Caco-2 (cell line): ENCODE measurements around the gene DLG2. TPM values are rescaled to one million over a fixed set of nuclear protein-coding genes. Genes with fewer than 3 reads are reported as not detected.

Experiments
- BruUV-seq: library from RNA; stranded (reverse); fragments of 400-500 nt; replicated peaks from 2 replicates; lab custom pipeline; 2021; lab: Mats Ljungman, UMichigan
- CTCF ChIA-PET: fragments of 300-600 bp; sonication (Branson Sonifier 250); formaldehyde crosslinking; loops from one replicate; lab custom pipeline; 2022; ENCODE audit warnings: antibody characterized with exemption; lab: Charles Lee
- POLR2A ChIA-PET: fragments of 300-600 bp; sonication (Branson Sonifier 250); formaldehyde crosslinking; loops from one replicate; lab custom pipeline; 2022; ENCODE audit warnings: antibody characterized with exemption; lab: Charles Lee
- DNase-seq, 2 experiments: peaks; one replicate each; pipeline versions ENCODE4 v3.0.0 to v3.0.0-alpha.2; 2020 to 2022
- H3K27me3 ChIP-seq: replicated peaks from 2 replicates; pipeline ENCODE4 v1.6.0; 2011; ENCODE audit warnings: low read length; ENCODE audit not compliant: control insufficient read depth, insufficient read depth
- H3K36me3 ChIP-seq: 2 replicates; pipeline ENCODE4 v1.5.1; 2011; ENCODE audit warnings: low read length; ENCODE audit not compliant: control insufficient read depth, insufficient read depth
- H3K4me1 ChIP-seq: fragments of 250-450 bp; sonication (Bioruptor Pico); 2 replicates; pipeline ENCODE4 v1.5.1; 2020; ENCODE audit warnings: mild to moderate bottlenecking
- H3K4me3 ChIP-seq: 2 replicates; pipeline ENCODE4 v1.5.1; 2011; ENCODE audit warnings: low read depth, mild to moderate bottlenecking, control low read depth, low read length
- H3K9me3 ChIP-seq: fragments of 250-450 bp; sonication (Bioruptor Pico); 2 replicates; pipeline ENCODE4 v1.5.1; 2020; ENCODE audit warnings: mild to moderate bottlenecking, moderate library complexity
- H3K27ac Mint-ChIP-seq: one replicate; pipeline ENCODE4 v1.8.0; 2022; ENCODE audit warnings: mixed read lengths; ENCODE audit not compliant: unreplicated experiment
- H3K27me3 Mint-ChIP-seq: one replicate; pipeline ENCODE4 v1.8.0; 2022; ENCODE audit warnings: mixed read lengths; ENCODE audit not compliant: insufficient read depth, unreplicated experiment
- H3K36me3 Mint-ChIP-seq: one replicate; pipeline ENCODE4 v1.8.0; 2022; ENCODE audit warnings: mild to moderate bottlenecking, mixed read lengths; ENCODE audit not compliant: insufficient read depth, unreplicated experiment
- H3K4me1 Mint-ChIP-seq: one replicate; pipeline ENCODE4 v1.8.0; 2022; ENCODE audit warnings: low read depth, mixed read lengths; ENCODE audit not compliant: unreplicated experiment
- H3K4me3 Mint-ChIP-seq: one replicate; pipeline ENCODE4 v1.8.0; 2022; ENCODE audit warnings: mild to moderate bottlenecking, moderate library complexity, mixed read lengths; ENCODE audit not compliant: unreplicated experiment
- H3K9me3 Mint-ChIP-seq: one replicate; pipeline ENCODE4 v1.8.0; 2022; ENCODE audit warnings: mixed read lengths; ENCODE audit not compliant: unreplicated experiment
- CTCF ChIP-seq, 2 experiments: fragments of 200-600 bp in 1 of 2; IDR thresholded peaks; 1 replicate in 1 of 2; 2 replicates in 1 of 2; pipeline versions ENCODE4 v1.5.1 to v1.8.0; 2011 to 2022; ENCODE audit warnings: antibody characterized with exemption in 1 of 2, control low read depth in 1 of 2, inconsistent platforms in 1 of 2, low read depth in 1 of 2, low read length in 1 of 2, mild to moderate bottlenecking in 1 of 2, moderate library complexity in 1 of 2; ENCODE audit not compliant: insufficient read depth in 1 of 2, severe bottlenecking in 1 of 2, unreplicated experiment in 1 of 2
- intact Hi-C: fragments of 100-400 bp; cut with micrococcal nuclease; formaldehyde crosslinking; loops from one replicate; pipeline ENCODE4 v1.10.0; 2022; ENCODE audit not compliant: unreplicated experiment
- total RNA-seq: library from RNA; stranded (reverse); gene quantifications from 2 replicates; pipeline ENCODE4 v1.2.3, GENCODE V29; 2022

DLG2 gene
- total RNA-seq, 1 experiment from 2014 or later, result 21.6 TPM

- Histone ChIP-seq H3K36me3 (no peaks in the 10 kb centered on the region), H3K4me3 (no peak overlapping the region), H3K27me3 (no peaks in the 10 kb centered on the region), H3K9me3 (no peaks in the 10 kb centered on the region), H3K4me1 (peaks cover 16% of the 10 kb centered on the region)
- Mint-ChIP-seq H3K27ac (no peak overlapping the region), H3K4me3 (no peak overlapping the region), H3K4me1 (peaks cover 15% of the 10 kb centered on the region), H3K27me3 (no peaks in the 10 kb centered on the region), H3K36me3 (no peaks in the 10 kb centered on the region), H3K9me3 (no peaks in the 10 kb centered on the region)
- no peak for TF ChIP-seq CTCF (IDR thresholded peaks at IDR 0.05; ENCODE audit: insufficient read depth in 1 of 2, low read depth in 1 of 2, low read length in 1 of 2, severe bottlenecking in 1 of 2, unreplicated experiment in 1 of 2)
- POLR2A ChIA-PET, result no interaction called here
- peak in 1 of 2 experiments; percentile 19 for DNase-seq
- no TSS peak for BruUV-seq
- intact Hi-C loops, result no loop called here
- CTCF ChIA-PET, result interaction anchor here (0.6 to 0.8 kb wide), 2 partner anchors 12 to 281 kb away, joined by 3 read pairs; no protein-coding TSS in a partner anchor
Observed at GRCh38 chr11:85042361-85042760, 584.8 kb downstream of the DLG2 start.

GRCh38 chr11:85040166-85040565 lies 587.0 kb downstream of the DLG2 start:
- intact Hi-C loops, result no loop called here
- H3K36me3 ChIP-seq, result no peaks in the 10 kb centered on the region
- POLR2A ChIA-PET, result no interaction called here
- no peak for TF ChIP-seq CTCF (IDR thresholded peaks at IDR 0.05; ENCODE audit: insufficient read depth in 1 of 2, low read depth in 1 of 2, low read length in 1 of 2, severe bottlenecking in 1 of 2, unreplicated experiment in 1 of 2)
- H3K4me1 ChIP-seq, result peaks cover 16% of the 10 kb centered on the region
- CTCF ChIA-PET, result no interaction called here
- H3K9me3 Mint-ChIP-seq, result no peaks in the 10 kb centered on the region
- no peak overlapping the region for H3K27ac Mint-ChIP-seq
- H3K4me1 Mint-ChIP-seq, result peaks cover 15% of the 10 kb centered on the region
- no peaks in the 10 kb centered on the region for H3K36me3 Mint-ChIP-seq
- H3K27me3 ChIP-seq, result no peaks in the 10 kb centered on the region
- no peak for DNase-seq
- BruUV-seq, result no TSS peak
- no peak overlapping the region for H3K4me3 Mint-ChIP-seq
- H3K4me3 ChIP-seq, result no peak overlapping the region
- H3K9me3 ChIP-seq, result no peaks in the 10 kb centered on the region
- H3K27me3 Mint-ChIP-seq, result no peaks in the 10 kb centered on the region

GRCh38 chr11:85029964-85030363 lies 597.2 kb downstream of the DLG2 start:
- H3K4me1 Mint-ChIP-seq, result no peaks in the 10 kb centered on the region
- POLR2A ChIA-PET, result no interaction called here
- no peaks in the 10 kb centered on the region for H3K36me3 ChIP-seq
- H3K27ac Mint-ChIP-seq, result no peak overlapping the region
- intact Hi-C loops, result no loop called here
- H3K4me3 Mint-ChIP-seq, result no peak overlapping the region
- no TSS peak for BruUV-seq
- CTCF ChIA-PET, result interaction anchor here (1.0 kb wide), 1 partner anchor 13 kb away, joined by 3 read pairs; no protein-coding TSS in a partner anchor
- no peak for TF ChIP-seq CTCF (IDR thresholded peaks at IDR 0.05; ENCODE audit: insufficient read depth in 1 of 2, low read depth in 1 of 2, low read length in 1 of 2, severe bottlenecking in 1 of 2, unreplicated experiment in 1 of 2)
- no peaks in the 10 kb centered on the region for H3K9me3 Mint-ChIP-seq
- H3K4me3 ChIP-seq, result no peak overlapping the region
- no peaks in the 10 kb centered on the region for H3K27me3 Mint-ChIP-seq
- H3K27me3 ChIP-seq, result no peaks in the 10 kb centered on the region
- no peaks in the 10 kb centered on the region for H3K4me1 ChIP-seq
- H3K36me3 Mint-ChIP-seq, result no peaks in the 10 kb centered on the region
- no peak for DNase-seq
- no peaks in the 10 kb centered on the region for H3K9me3 ChIP-seq
